Coronary artery (tissue), 2 donors: Measurements from ENCODE around the gene GPRIN1.
"Not testable (repeated sequence)": the region's sequence is repeated elsewhere in the genome, so short reads cannot be mapped to it uniquely, and the experiment has no call there.

Source experiments
- DNase-seq: peaks from one replicate; pipeline ENCODE4 v3.0.0-alpha.2; 2017; ENCODE audit warnings: low spot score
- H3K27ac ChIP-seq, 2 donors: fragments of 200-600 bp; sonication (generic); one replicate each; pipeline ENCODE4 v1.5.1; 2016 to 2019
- H3K4me3 ChIP-seq: fragments of 200-600 bp; sonication (generic); 2 replicates; pipeline ENCODE4 v1.5.1; 2016; ENCODE audit warnings: mild to moderate bottlenecking, moderate library complexity
- TF ChIP-seq, protein P1 (sequence below): fragments of 200-600 bp; sonication (generic); IDR thresholded peaks from one replicate; pipeline ENCODE4 v1.5.1; 2019; ENCODE audit warnings: antibody characterized with exemption

Gene GPRIN1

GRCh38 chr5:176559683-176560082, 50.3 kb downstream of the GPRIN1 start:
- Histone ChIP-seq H3K27ac (no peak overlapping the region), H3K4me3 (no peak overlapping the region)
- no peak for DNase-seq
- TF ChIP-seq, protein P1, sequence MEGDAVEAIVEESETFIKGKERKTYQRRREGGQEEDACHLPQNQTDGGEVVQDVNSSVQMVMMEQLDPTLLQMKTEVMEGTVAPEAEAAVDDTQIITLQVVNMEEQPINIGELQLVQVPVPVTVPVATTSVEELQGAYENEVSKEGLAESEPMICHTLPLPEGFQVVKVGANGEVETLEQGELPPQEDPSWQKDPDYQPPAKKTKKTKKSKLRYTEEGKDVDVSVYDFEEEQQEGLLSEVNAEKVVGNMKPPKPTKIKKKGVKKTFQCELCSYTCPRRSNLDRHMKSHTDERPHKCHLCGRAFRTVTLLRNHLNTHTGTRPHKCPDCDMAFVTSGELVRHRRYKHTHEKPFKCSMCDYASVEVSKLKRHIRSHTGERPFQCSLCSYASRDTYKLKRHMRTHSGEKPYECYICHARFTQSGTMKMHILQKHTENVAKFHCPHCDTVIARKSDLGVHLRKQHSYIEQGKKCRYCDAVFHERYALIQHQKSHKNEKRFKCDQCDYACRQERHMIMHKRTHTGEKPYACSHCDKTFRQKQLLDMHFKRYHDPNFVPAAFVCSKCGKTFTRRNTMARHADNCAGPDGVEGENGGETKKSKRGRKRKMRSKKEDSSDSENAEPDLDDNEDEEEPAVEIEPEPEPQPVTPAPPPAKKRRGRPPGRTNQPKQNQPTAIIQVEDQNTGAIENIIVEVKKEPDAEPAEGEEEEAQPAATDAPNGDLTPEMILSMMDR, result no peak

DNA sequence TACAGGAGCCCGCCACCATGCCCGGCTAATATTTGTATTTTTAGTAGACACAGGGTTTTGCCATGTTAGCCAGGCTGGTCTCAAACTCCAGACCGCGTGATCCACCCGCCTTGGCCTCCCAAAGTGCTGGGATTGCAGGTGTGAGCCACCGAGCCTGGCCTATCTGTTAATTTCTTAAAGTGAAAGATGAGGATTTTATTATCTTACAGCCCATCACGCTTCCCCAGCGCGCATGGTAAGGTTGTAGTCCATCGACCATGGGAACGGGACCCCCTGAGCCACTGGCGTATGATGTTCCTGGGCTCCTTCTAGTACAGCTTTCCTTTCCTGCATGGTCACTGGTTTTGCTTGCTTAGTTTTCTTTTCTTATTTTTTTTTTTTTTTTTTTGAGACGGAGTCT, 52.1 kb downstream of the GPRIN1 start:
- H3K27ac ChIP-seq, result no peak overlapping the region
- TF ChIP-seq, protein P1, result no peak
- H3K4me3 ChIP-seq, result no peak overlapping the region
- DNase-seq, result no peak

DNA sequence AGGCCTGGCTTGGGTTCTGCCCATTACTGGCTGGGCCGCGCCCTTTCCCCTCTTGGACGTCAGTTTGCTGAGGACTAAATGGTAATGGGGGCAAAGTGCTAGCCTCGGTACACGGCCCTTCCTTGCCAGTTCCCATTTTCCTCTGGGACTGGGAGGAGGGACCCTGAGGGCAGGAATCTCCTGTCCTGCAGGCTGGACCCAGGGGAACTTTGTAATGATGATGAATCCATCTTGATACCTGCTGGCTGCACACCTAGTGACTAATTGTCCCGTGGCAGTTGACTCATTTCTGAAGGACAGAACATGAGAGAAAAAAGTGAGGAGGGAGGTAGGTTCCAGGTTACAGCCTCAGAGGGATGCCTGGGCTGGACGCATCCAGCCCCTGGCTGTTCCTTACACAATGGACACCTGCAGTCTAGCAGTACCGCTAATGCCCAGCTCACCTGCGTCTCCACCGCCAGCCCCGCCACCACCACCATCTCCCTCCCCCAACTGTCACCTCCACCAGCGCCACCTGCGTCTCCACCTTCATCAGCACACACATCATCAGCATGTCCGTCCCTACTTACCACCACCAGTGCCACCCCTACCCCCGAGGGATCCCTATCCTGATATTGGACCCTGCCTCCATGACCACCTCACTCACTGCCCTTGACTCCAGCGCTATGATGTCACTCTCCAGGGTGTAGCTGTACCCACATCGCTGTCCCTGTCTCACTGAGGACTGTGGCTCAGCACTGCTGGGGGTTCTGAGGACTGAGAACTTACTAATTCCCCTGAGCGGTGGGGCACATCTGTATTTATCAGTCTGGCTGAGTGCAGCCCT, 56.5 kb downstream of the GPRIN1 start:
- Histone ChIP-seq H3K4me3 (no peak overlapping the region), H3K27ac (no peak overlapping the region)
- TF ChIP-seq, protein P1, result no peak
- no peak for DNase-seq

GRCh38 chr5:176552332-176552869, 57.6 kb downstream of the GPRIN1 start:
- DNase-seq, result no peak
- no peak overlapping the region for H3K27ac ChIP-seq
- TF ChIP-seq, protein P1, result no peak
- no peak overlapping the region for H3K4me3 ChIP-seq

DNA sequence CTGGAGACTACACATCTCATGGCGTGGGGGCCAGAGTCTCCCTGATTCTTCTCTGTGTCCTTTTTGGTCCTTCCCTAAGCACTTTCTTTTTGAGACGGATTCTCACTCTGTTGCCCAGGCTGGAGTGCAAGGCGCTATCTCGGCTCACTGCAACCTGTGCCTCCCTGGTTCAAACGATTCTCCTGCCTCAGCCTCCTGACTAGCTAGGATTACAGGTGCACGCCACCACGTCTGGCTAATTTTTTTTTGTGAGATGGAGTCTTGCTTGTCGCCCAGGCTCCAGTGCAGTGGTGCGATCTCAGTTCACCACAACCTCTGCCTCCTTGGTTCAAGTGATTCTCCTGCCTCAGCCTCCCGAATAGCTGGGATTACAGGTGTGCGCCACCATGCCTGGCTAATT, 59.0 kb downstream of the GPRIN1 start:
- H3K27ac ChIP-seq, H3K4me3 ChIP-seq: not testable (repeated sequence)

DNA sequence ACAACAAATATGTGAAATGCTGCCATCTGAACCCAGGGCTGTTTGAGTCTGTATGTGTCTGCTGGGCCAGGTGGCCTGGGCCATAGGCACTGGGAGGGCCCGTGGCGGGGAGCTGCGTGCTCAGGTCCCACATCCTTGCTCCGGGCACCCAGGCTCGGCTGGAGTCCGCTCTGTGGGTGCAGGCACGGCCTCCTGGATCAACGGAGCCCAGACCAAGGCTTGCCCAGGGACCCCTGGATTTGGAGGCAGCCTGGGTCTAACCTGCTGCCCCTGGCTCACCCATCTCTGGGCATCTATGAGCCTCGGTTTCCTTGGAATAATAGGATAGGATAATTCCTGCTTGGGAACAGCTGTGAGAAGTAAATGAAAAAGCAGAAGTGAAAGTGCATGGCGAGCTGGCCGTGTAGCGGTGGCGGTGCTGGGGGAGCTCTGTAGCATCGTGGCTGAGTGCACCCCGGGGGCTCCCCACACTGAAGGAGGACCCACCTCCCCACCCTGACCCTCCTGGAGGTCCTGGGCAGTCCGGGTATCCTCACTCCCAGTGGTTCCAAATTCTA, 59.6 kb downstream of the GPRIN1 start:
- no peak for DNase-seq
- Histone ChIP-seq H3K27ac (no peak overlapping the region), H3K4me3 (no peak overlapping the region)
- TF ChIP-seq, protein P1, result no peak

More for the DNA sequence above, 59.0 kb downstream of the GPRIN1 start:
- DNase-seq, result not testable (repeated sequence)

DNA sequence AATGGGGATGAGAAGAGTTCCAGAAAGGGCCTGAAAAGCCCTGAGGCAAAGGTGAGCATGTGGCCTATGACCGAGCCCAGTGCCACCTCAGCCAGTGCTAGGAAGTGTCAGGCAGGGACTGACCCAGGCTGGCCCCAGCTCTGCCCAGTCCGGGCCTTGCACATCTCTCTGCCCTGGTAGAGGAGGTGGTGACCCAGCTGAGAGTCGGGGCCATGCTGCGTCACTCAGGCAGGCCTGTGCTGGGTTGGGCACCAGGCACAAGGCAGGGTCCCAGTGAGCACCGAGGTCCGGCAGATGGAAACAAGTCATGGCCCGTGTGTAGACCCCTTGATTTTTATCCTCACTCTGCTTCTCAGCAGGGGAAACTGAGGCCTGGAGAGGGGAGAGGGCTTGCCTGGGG, 60.1 kb downstream of the GPRIN1 start:
- no peak overlapping the region for H3K4me3 ChIP-seq
- H3K27ac ChIP-seq, result no peak overlapping the region
- DNase-seq, result no peak
- TF ChIP-seq, protein P1, result no peak
